B cell (primary cell): ENCODE data around the gene PGAP3. TPM values are rescaled to one million over a fixed set of nuclear protein-coding genes. Genes with fewer than 3 reads are reported as not detected.

ENCODE experiments used
- ATAC-seq: fragments of 200-7000 bp; cut with Tn5 transposase; one replicate; pipeline ENCODE4 v1.10.0; 2021; ENCODE audit warnings: low read depth, mild to moderate bottlenecking, moderate number of reproducible peaks, moderate library complexity
- CTCF ChIA-PET: fragments of 350-600 bp; sonication (Branson Sonifier 250); formaldehyde crosslinking; loops from one replicate; lab custom pipeline; 2021; ENCODE audit warnings: antibody characterized with exemption, inconsistent platforms; lab: Charles Lee
- POLR2A ChIA-PET: fragments of 350-600 bp; sonication (Branson Sonifier 250); formaldehyde crosslinking; loops from one replicate; lab custom pipeline; 2021; ENCODE audit warnings: antibody characterized with exemption; lab: Charles Lee
- DNase-seq: peaks from one replicate; pipeline ENCODE4 v3.0.0; 2013
- H2AFZ ChIP-seq: 2 replicates; pipeline ENCODE4 v1.6.1; 2012; ENCODE audit warnings: mild to moderate bottlenecking, low read depth, low read length; ENCODE audit not compliant: insufficient read depth, poor library complexity, severe bottlenecking
- H3K27ac ChIP-seq, 2 donors: 1 replicate in 1 of 2; 2 replicates in 1 of 2; pipeline ENCODE4 v1.5.1; 2012 to 2013; ENCODE audit warnings: low read length in 2 of 2, mild to moderate bottlenecking in 2 of 2, moderate library complexity in 1 of 2
- H3K27me3 ChIP-seq, 4 experiments: fragments of 200-600 bp in 1 of 4; sonication (generic) in 1 of 4; replicated peaks in 1 of 4; 1 replicate in 2 of 4; 2 replicates in 2 of 4; pipeline versions ENCODE4 v1.6.1 to v1.7.0; 2013 to 2016; ENCODE audit warnings: low read length in 3 of 4, mild to moderate bottlenecking in 2 of 4, mixed read lengths in 1 of 4, moderate library complexity in 1 of 4; ENCODE audit not compliant: insufficient read depth in 4 of 4, control insufficient read depth in 3 of 4; ENCODE audit errors: control extremely low read depth in 1 of 4
- H3K36me3 ChIP-seq, 2 experiments: replicated peaks in 1 of 2; 1 replicate in 1 of 2; 2 replicates in 1 of 2; pipeline versions ENCODE4 v1.6.1 to v1.7.1; 2013; ENCODE audit warnings: low read length in 1 of 2; ENCODE audit not compliant: insufficient read depth in 2 of 2, control insufficient read depth in 1 of 2; ENCODE audit errors: control extremely low read depth in 1 of 2, extremely low read depth in 1 of 2
- H3K4me1 ChIP-seq, 2 donors: fragments of 200-600 bp in 1 of 2; sonication (generic) in 1 of 2; 1 replicate in 1 of 2; 2 replicates in 1 of 2; pipeline versions ENCODE4 v1.5.1 to v1.6.1; 2013 to 2017; ENCODE audit warnings: low read length in 2 of 2; ENCODE audit not compliant: control insufficient read depth in 2 of 2, insufficient read depth in 2 of 2
- H3K4me2 ChIP-seq: replicated peaks from 2 replicates; pipeline ENCODE3; 2012; ENCODE audit warnings: mild to moderate bottlenecking, low read depth, low read length; ENCODE audit not compliant: poor library complexity, severe bottlenecking
- H3K4me3 ChIP-seq, 5 experiments: fragments of 200-600 bp in 1 of 5; sonication (generic) in 1 of 5; 1 replicate in 3 of 5; 2 replicates in 2 of 5; pipeline versions ENCODE4 v1.5.1 to v1.7.0; 2011 to 2016; ENCODE audit warnings: low read length in 4 of 5, mild to moderate bottlenecking in 4 of 5, low read depth in 2 of 5, control low read depth in 1 of 5, moderate library complexity in 1 of 5; ENCODE audit not compliant: insufficient read depth in 1 of 5; ENCODE audit errors: control extremely low read depth in 1 of 5, extremely low read depth in 1 of 5
- H3K79me2 ChIP-seq: fragments of 200-600 bp; sonication (generic); one replicate; pipeline ENCODE4 v1.6.0; 2016; ENCODE audit warnings: low read length; ENCODE audit not compliant: control insufficient read depth, insufficient read depth
- H3K9ac ChIP-seq: fragments of 200-600 bp; sonication (generic); 2 replicates; pipeline ENCODE4 v1.6.1; 2017; ENCODE audit warnings: mild to moderate bottlenecking, low read length, moderate library complexity
- H3K9me3 ChIP-seq, 3 donors: one replicate each; pipeline versions ENCODE4 v1.6.1 to v1.7.1; 2013; ENCODE audit warnings: low read length in 2 of 3; ENCODE audit not compliant: control insufficient read depth in 2 of 3, insufficient read depth in 1 of 3; ENCODE audit errors: control extremely low read depth in 1 of 3
- H4K20me1 ChIP-seq: 2 replicates; pipeline ENCODE4 v1.6.0; 2012; ENCODE audit warnings: mild to moderate bottlenecking, low read length; ENCODE audit not compliant: insufficient read depth, control insufficient read depth, poor library complexity, severe bottlenecking
- H3K27ac Mint-ChIP-seq: one replicate; pipeline ENCODE4 v1.8.0; 2021; ENCODE audit warnings: mixed read lengths
- H3K27me3 Mint-ChIP-seq: one replicate; pipeline ENCODE4 v1.8.0; 2021; ENCODE audit warnings: mixed read lengths
- H3K4me1 Mint-ChIP-seq: one replicate; pipeline ENCODE4 v1.8.0; 2021; ENCODE audit warnings: mixed read lengths
- H3K4me3 Mint-ChIP-seq: one replicate; pipeline ENCODE4 v1.8.0; 2021; ENCODE audit warnings: mixed read lengths
- H3K9me3 Mint-ChIP-seq: one replicate; pipeline ENCODE4 v1.8.0; 2022; ENCODE audit warnings: mixed read lengths; ENCODE audit not compliant: insufficient read depth
- CTCF ChIP-seq: fragments of 200-600 bp; IDR thresholded peaks from one replicate; pipeline ENCODE4 v1.8.0; 2022; ENCODE audit warnings: antibody characterized with exemption, mild to moderate bottlenecking
- EZH2 ChIP-seq: IDR thresholded peaks from 2 replicates; pipeline ENCODE4 v1.6.1; 2012; ENCODE audit warnings: borderline replicate concordance, low read depth, mild to moderate bottlenecking, moderate library complexity, low read length; ENCODE audit not compliant: insufficient read depth, poor library complexity, severe bottlenecking
- WGBS: methylation state at CpG from one replicate; pipeline ENCODE4 v1.1.5; 2013; ENCODE audit warnings: missing lambda C conversion rate; ENCODE audit not compliant: insufficient coverage; 5-methylcytosine and 5-hydroxymethylcytosine counted together
- intact Hi-C: fragments of 100-400 bp; cut with micrococcal nuclease; formaldehyde crosslinking; loops from one replicate; pipeline ENCODE4 v1.10.0; 2022
- polyA plus RNA-seq: library from polyadenylated mRNA; depleted of rRNA; stranded (reverse); fragments of >200 nt; gene quantifications from 2 replicates; pipeline ENCODE4 v1.2.3, GENCODE V29; 2012
- total RNA-seq, 2 donors: library from RNA; stranded (reverse); fragments of 120-200 nt in 1 of 2; gene quantifications; 1 replicate in 1 of 2; 2 replicates in 1 of 2; pipeline versions ENCODE4 v1.2.3 to v1.2.4, GENCODE V29; 2013 to 2022

The PGAP3 gene
- total and polyA plus RNA-seq, 2 donors (not counting 1 experiment from before 2014, with no cell fraction given): 27.4 to 34.3 TPM

- H4K20me1 ChIP-seq: no peaks in the 10 kb centered on the region
- no peak overlapping the region for H3K27ac Mint-ChIP-seq
- H3K9ac ChIP-seq: no peak overlapping the region
- ChIA-PET CTCF (interaction anchor here (1.1 kb wide), 1 partner anchor 56 kb away, joined by 5 read pairs; no protein-coding TSS in a partner anchor), POLR2A (no interaction called here)
- no peak for ATAC-seq
- no peaks in the 10 kb centered on the region for H3K36me3 ChIP-seq
- H3K4me1 Mint-ChIP-seq: peaks cover 9% of the 10 kb centered on the region
- H3K27me3 Mint-ChIP-seq: no peaks in the 10 kb centered on the region
- H3K27me3 ChIP-seq: no peaks in the 10 kb centered on the region
- intact Hi-C loops: no loop called here
- H3K9me3 ChIP-seq: no peaks in the 10 kb centered on the region
- DNase-seq: no peak
- 94% methylated on average over 17 of the region's 20 CpGs for WGBS
- H2AFZ ChIP-seq: no peak overlapping the region
- H3K4me3 Mint-ChIP-seq: no peak overlapping the region
- TF ChIP-seq EZH2 (no peak), CTCF (no peak)
- no peak overlapping the region for H3K27ac ChIP-seq
- no peaks in the 10 kb centered on the region for H3K9me3 Mint-ChIP-seq
- no peak overlapping the region for H3K4me3 ChIP-seq
- H3K79me2 ChIP-seq: no peaks in the 10 kb centered on the region
- H3K4me1 ChIP-seq: peaks cover 12 to 19% of the 10 kb centered on the region in 2 donors
- no peak overlapping the region for H3K4me2 ChIP-seq
These were observed 22.4 kb upstream of the PGAP3 start for GRCh38 chr17:39709998-39710964.
